Loucy (cell line): ENCODE data around the gene HABP2.

Experiments used
- H2AFZ ChIP-seq: fragments of 200-600 bp; sonication (generic); 2 replicates; pipeline ENCODE4 v1.6.0; 2016; ENCODE audit warnings: antibody characterized with exemption, mild to moderate bottlenecking, low read length, moderate library complexity
- H3F3A ChIP-seq: fragments of 200-600 bp; 2 replicates; pipeline ENCODE4 v1.6.0; 2016; ENCODE audit warnings: antibody characterized with exemption, low read depth, mild to moderate bottlenecking
- H3K27me3 ChIP-seq: fragments of 200-600 bp; sonication (generic); 2 replicates; pipeline ENCODE4 v1.6.1; 2014; ENCODE audit warnings: low read length, mild to moderate bottlenecking; ENCODE audit not compliant: insufficient read depth, poor library complexity, severe bottlenecking
- H3K36me3 ChIP-seq: fragments of 200-600 bp; sonication (generic); 2 replicates; pipeline ENCODE4 v1.6.1; 2016; ENCODE audit warnings: low read length; ENCODE audit not compliant: insufficient read depth
- H3K4me1 ChIP-seq: fragments of 200-600 bp; sonication (generic); 2 replicates; pipeline ENCODE4 v1.5.1; 2014; ENCODE audit warnings: low read length, mild to moderate bottlenecking; ENCODE audit not compliant: insufficient read depth, poor library complexity, severe bottlenecking
- H3K4me2 ChIP-seq: fragments of 200-600 bp; sonication (generic); 2 replicates; pipeline ENCODE4 v1.6.0; 2014; ENCODE audit warnings: antibody characterized with exemption, low read length, low read depth, mild to moderate bottlenecking; ENCODE audit not compliant: poor library complexity, severe bottlenecking
- H3K4me3 ChIP-seq: fragments of 200-600 bp; sonication (generic); 2 replicates; pipeline ENCODE4 v1.5.1; 2014; ENCODE audit warnings: low read length, mild to moderate bottlenecking, mixed read lengths; ENCODE audit not compliant: poor library complexity, severe bottlenecking
- H3K79me2 ChIP-seq: fragments of 200-600 bp; sonication (generic); 2 replicates; pipeline ENCODE4 v1.6.1; 2014; ENCODE audit warnings: low read length; ENCODE audit not compliant: insufficient read depth
- H3K9ac ChIP-seq: fragments of 200-600 bp; sonication (generic); 2 replicates; pipeline ENCODE4 v1.6.0; 2014; ENCODE audit warnings: mild to moderate bottlenecking, low read depth, low read length, moderate library complexity; ENCODE audit not compliant: poor library complexity, severe bottlenecking
- H3K9me2 ChIP-seq: fragments of 200-600 bp; sonication (generic); replicated peaks from 2 replicates; pipeline ENCODE4 v1.6.1; 2016; ENCODE audit warnings: low read depth, low read length, mixed read lengths
- H3K9me3 ChIP-seq: fragments of 200-600 bp; sonication (generic); 2 replicates; pipeline ENCODE4 v1.6.1; 2014; ENCODE audit warnings: mild to moderate bottlenecking, antibody characterized with exemption, low read length, low read depth; ENCODE audit not compliant: insufficient read depth
- H4K20me1 ChIP-seq: fragments of 200-600 bp; sonication (generic); 2 replicates; pipeline ENCODE4 v1.6.0; 2014; ENCODE audit warnings: antibody characterized with exemption, low read length, mild to moderate bottlenecking; ENCODE audit not compliant: insufficient read depth, poor library complexity, severe bottlenecking
- EZH2phosphoT487 ChIP-seq: fragments of 200-600 bp; IDR thresholded peaks from 2 replicates; pipeline ENCODE4 v1.6.1; 2018; ENCODE audit warnings: antibody characterized with exemption, mild to moderate bottlenecking, moderate library complexity, borderline replicate concordance
- TF ChIP-seq, protein P1 (sequence below): fragments of 200-600 bp; sonication (generic); conservative IDR thresholded peaks from 2 replicates; pipeline ENCODE4 v1.5.1; 2014; ENCODE audit warnings: mild to moderate bottlenecking, antibody characterized with exemption, low read length

HABP2 gene

DNA sequence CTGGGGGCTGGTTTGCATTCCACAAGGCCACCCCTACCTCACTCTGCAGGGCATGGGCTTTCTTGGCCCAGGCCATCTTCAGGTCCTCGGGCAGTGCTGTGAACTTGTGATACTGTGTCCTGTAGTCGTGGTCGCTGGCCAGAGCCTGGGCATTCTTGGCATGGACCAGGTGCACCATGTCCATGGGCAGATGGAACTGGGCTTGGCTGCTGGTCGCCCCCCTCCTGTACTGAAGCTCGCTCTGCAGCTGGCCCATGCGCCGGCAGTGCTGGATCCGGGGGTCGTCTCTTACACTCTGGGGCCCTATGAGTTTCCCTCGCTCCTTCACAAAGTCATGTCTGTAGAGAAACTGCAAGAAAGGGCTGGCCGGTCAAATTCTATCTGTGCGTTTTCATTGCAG is 51.7 kb downstream of the HABP2 start:
- Histone ChIP-seq H3K9me2 (no peaks in the 10 kb centered on the region), H3K4me2 (no peak overlapping the region), H2AFZ (no peak overlapping the region), H3K27me3 (no peaks in the 10 kb centered on the region), H3K4me1 (no peaks in the 10 kb centered on the region), H3K36me3 (no peaks in the 10 kb centered on the region), H3F3A (no peaks in the 10 kb centered on the region), H3K9me3 (no peaks in the 10 kb centered on the region), H3K79me2 (no peaks in the 10 kb centered on the region), H3K9ac (no peak overlapping the region), H4K20me1 (no peaks in the 10 kb centered on the region), H3K4me3 (no peak overlapping the region)
- TF ChIP-seq EZH2phosphoT487 = no peak
- TF ChIP-seq, protein P1, sequence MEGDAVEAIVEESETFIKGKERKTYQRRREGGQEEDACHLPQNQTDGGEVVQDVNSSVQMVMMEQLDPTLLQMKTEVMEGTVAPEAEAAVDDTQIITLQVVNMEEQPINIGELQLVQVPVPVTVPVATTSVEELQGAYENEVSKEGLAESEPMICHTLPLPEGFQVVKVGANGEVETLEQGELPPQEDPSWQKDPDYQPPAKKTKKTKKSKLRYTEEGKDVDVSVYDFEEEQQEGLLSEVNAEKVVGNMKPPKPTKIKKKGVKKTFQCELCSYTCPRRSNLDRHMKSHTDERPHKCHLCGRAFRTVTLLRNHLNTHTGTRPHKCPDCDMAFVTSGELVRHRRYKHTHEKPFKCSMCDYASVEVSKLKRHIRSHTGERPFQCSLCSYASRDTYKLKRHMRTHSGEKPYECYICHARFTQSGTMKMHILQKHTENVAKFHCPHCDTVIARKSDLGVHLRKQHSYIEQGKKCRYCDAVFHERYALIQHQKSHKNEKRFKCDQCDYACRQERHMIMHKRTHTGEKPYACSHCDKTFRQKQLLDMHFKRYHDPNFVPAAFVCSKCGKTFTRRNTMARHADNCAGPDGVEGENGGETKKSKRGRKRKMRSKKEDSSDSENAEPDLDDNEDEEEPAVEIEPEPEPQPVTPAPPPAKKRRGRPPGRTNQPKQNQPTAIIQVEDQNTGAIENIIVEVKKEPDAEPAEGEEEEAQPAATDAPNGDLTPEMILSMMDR = no peak

DNA sequence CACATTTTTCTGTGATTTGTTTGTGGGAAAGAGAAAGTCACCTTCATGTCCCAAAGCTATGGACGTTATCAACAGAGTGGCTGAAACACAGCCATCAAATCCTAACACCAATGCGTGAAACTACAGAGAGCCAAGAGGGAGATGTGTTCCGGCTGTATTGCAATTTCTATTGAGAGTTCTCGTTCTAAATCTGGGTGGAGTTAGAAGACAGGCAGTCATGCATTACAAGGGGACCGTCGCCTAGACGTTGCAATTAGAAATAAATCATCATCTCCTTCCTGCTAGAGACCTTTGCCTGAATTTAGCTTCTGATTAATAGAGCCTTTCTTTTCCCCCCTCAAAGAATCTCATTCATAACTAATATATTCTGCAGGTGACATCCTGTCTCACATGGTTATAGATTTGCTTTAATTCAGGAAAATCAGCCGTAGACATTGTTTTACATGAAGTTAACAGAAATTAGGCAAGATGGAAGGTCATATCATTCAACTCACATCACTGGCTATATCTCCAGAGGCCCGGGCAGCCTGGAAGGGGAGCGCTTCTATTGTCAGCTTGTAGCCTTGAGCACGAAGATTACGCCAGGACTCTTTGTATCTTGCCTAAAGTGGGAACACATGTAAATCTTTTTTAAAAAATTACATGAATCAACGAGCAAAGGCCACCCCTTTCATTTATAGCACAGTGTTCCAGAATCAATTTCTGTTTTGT is 52.6 kb downstream of the HABP2 start:
- no peak overlapping the region for H3K9ac ChIP-seq
- no peak overlapping the region for H3K4me2 ChIP-seq

GRCh38 chr10:113609704-113610108 is 56.9 kb downstream of the HABP2 start:
- no peak for TF ChIP-seq EZH2phosphoT487
- TF ChIP-seq, protein P1 = no peak
- H3K9ac ChIP-seq = no peak overlapping the region
- no peaks in the 10 kb centered on the region for H3F3A ChIP-seq
- no peak overlapping the region for H3K4me3 ChIP-seq
- no peak overlapping the region for H2AFZ ChIP-seq
- H3K36me3 ChIP-seq = no peaks in the 10 kb centered on the region
- H3K4me2 ChIP-seq = no peak overlapping the region
- no peaks in the 10 kb centered on the region for H3K9me3 ChIP-seq
- H3K9me2 ChIP-seq = no peaks in the 10 kb centered on the region
- no peaks in the 10 kb centered on the region for H4K20me1 ChIP-seq
- H3K79me2 ChIP-seq = no peaks in the 10 kb centered on the region
- no peaks in the 10 kb centered on the region for H3K27me3 ChIP-seq
- H3K4me1 ChIP-seq = no peaks in the 10 kb centered on the region

More for the DNA sequence above, 52.6 kb downstream of the HABP2 start:
- TF ChIP-seq EZH2phosphoT487 = no peak
- TF ChIP-seq, protein P1 = no peak
- no peaks in the 10 kb centered on the region for H3F3A ChIP-seq
- no peaks in the 10 kb centered on the region for H3K9me2 ChIP-seq
- H3K27me3 ChIP-seq = no peaks in the 10 kb centered on the region
- H3K9me3 ChIP-seq = no peaks in the 10 kb centered on the region
- H3K4me1 ChIP-seq = no peaks in the 10 kb centered on the region
- no peak overlapping the region for H2AFZ ChIP-seq
- no peaks in the 10 kb centered on the region for H3K36me3 ChIP-seq
- H3K79me2 ChIP-seq = no peaks in the 10 kb centered on the region
- no peaks in the 10 kb centered on the region for H4K20me1 ChIP-seq
- H3K4me3 ChIP-seq = no peak overlapping the region
